Panc1 (cell line): ENCODE results near the gene SDK2. TPM values are rescaled to one million over a fixed set of nuclear protein-coding genes. Genes with fewer than 3 reads are reported as not detected.

ENCODE experiments used
- ATAC-seq: fragments of 200-7000 bp; cut with Tn5 transposase; 2 replicates; pipeline ENCODE4 v1.9.1; 2020; ENCODE audit warnings: mild to moderate bottlenecking, moderate library complexity
- BruUV-seq: library from RNA; stranded (reverse); fragments of 400-500 nt; replicated peaks from 2 replicates; lab custom pipeline; 2021; lab: Mats Ljungman, UMichigan
- CTCF ChIA-PET: fragments of 300-600 bp; sonication (Branson Sonifier 250); formaldehyde crosslinking; loops from one replicate; lab custom pipeline; 2022; ENCODE audit warnings: antibody characterized with exemption; lab: Charles Lee
- POLR2A ChIA-PET: fragments of 300-600 bp; sonication (Branson Sonifier 250); formaldehyde crosslinking; loops from one replicate; lab custom pipeline; 2022; ENCODE audit warnings: antibody characterized with exemption; lab: Charles Lee
- DNase-seq: peaks from one replicate; pipeline ENCODE4 v3.0.0-alpha.2; 2010; ENCODE audit warnings: low read depth, low spot score
- H3K27ac ChIP-seq: 2 replicates; pipeline ENCODE4 v1.5.1; 2011; ENCODE audit warnings: mild to moderate bottlenecking, low read length, inconsistent platforms
- H3K27me3 ChIP-seq: fragments of 200-500 bp; sonication (Bioruptor generic); 2 replicates; pipeline ENCODE4 v1.6.0; 2014; ENCODE audit warnings: low read length, inconsistent platforms; ENCODE audit not compliant: control insufficient read depth, insufficient read depth
- H3K36me3 ChIP-seq: fragments of 200-500 bp; sonication (Bioruptor generic); 2 replicates; pipeline ENCODE4 v1.5.1; 2014; ENCODE audit warnings: inconsistent platforms, mild to moderate bottlenecking, low read length, moderate library complexity; ENCODE audit not compliant: control insufficient read depth, insufficient read depth
- H3K4me1 ChIP-seq: 2 replicates; pipeline ENCODE4 v1.5.1; 2011; ENCODE audit warnings: inconsistent platforms, mild to moderate bottlenecking, low read length, moderate library complexity; ENCODE audit not compliant: control insufficient read depth, insufficient read depth
- H3K4me3 ChIP-seq, 2 experiments: 2 replicates each; pipeline ENCODE4 v1.5.1; 2011 to 2012; ENCODE audit warnings: low read depth in 2 of 2, low read length in 2 of 2, mild to moderate bottlenecking in 2 of 2, inconsistent platforms in 1 of 2, moderate library complexity in 1 of 2
- H3K9me3 ChIP-seq: fragments of 200-500 bp; sonication (Bioruptor generic); 2 replicates; pipeline ENCODE4 v1.5.1; 2014; ENCODE audit warnings: low read depth, mild to moderate bottlenecking, inconsistent platforms, low read length, moderate library complexity; ENCODE audit not compliant: control insufficient read depth, insufficient read depth
- POLR2AphosphoS5 ChIP-seq: IDR thresholded peaks from 2 replicates; pipeline ENCODE4 v1.6.1; 2012; ENCODE audit warnings: mild to moderate bottlenecking, low read depth, low read length, moderate library complexity
- SIN3A ChIP-seq: IDR thresholded peaks from 2 replicates; pipeline ENCODE4 v1.6.1; 2012; ENCODE audit warnings: low read depth, mild to moderate bottlenecking, low read length, moderate library complexity, borderline replicate concordance; ENCODE audit not compliant: insufficient read depth
- TCF7L2 ChIP-seq: IDR thresholded peaks from 2 replicates; pipeline ENCODE4 v1.6.1; 2011; ENCODE audit warnings: mild to moderate bottlenecking, low read depth, low read length, inconsistent platforms
- in situ Hi-C: cut with HindIII; loops from 2 replicates; pipeline ENCODE4 v1.10.0; 2016; ENCODE audit warnings: low sequenced_read_pairs, low pct_unique_long_range_greater_than_20kb
- intact Hi-C: fragments of 100-400 bp; cut with micrococcal nuclease; formaldehyde crosslinking; loops from one replicate; pipeline ENCODE4 v1.10.0; 2022; ENCODE audit not compliant: unreplicated experiment
- total RNA-seq: library from RNA; stranded (reverse); gene quantifications from one replicate; pipeline ENCODE4 v1.2.1, GENCODE V29; 2021; ENCODE audit not compliant: unreplicated experiment
- TF ChIP-seq, protein P1 (sequence below): fragments of 450-650 bp; IDR thresholded peaks from 2 replicates; pipeline ENCODE4 v1.5.1; 2017; ENCODE audit warnings: mild to moderate bottlenecking
- TF ChIP-seq, protein P2 (sequence below), 2 experiments: IDR thresholded peaks; 2 replicates each; pipeline ENCODE4 v1.6.1; 2011 to 2012; ENCODE audit warnings: low read depth in 2 of 2, control low read depth in 1 of 2, low read length in 1 of 2, mild to moderate bottlenecking in 1 of 2, moderate library complexity in 1 of 2; ENCODE audit not compliant: insufficient read depth in 1 of 2

SDK2 gene
- total RNA-seq, 1 experiment from 2014 or later: 0.41 TPM

DNA sequence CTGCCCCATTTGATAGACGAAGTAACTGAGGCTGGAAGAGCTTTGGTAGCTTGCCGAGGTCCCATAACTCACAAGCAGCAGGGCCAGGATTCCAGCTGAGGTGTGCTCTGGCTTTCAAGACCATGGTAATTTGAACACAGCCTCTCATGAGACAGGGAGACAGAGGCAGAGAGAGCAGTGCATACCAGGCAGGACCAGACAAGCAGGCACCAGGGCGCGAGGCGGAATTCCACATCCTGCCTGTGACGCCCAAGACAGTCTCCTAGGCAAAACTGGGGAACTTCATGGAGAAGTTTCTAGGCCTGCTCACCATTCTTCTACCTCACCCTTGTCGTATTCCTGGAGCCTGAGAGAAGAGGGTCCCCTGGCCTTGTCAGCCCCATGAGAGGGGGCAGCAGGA is 19.2 kb downstream of the SDK2 start:
- intact Hi-C loops: no loop called here
- no peak for DNase-seq
- ATAC-seq: no peak
- H3K36me3 ChIP-seq: no peaks in the 10 kb centered on the region
- ChIA-PET CTCF (no interaction called here), POLR2A (no interaction called here)
- no peaks in the 10 kb centered on the region for H3K27me3 ChIP-seq
- in situ Hi-C loops: no loop called here
- TF ChIP-seq, protein P1, sequence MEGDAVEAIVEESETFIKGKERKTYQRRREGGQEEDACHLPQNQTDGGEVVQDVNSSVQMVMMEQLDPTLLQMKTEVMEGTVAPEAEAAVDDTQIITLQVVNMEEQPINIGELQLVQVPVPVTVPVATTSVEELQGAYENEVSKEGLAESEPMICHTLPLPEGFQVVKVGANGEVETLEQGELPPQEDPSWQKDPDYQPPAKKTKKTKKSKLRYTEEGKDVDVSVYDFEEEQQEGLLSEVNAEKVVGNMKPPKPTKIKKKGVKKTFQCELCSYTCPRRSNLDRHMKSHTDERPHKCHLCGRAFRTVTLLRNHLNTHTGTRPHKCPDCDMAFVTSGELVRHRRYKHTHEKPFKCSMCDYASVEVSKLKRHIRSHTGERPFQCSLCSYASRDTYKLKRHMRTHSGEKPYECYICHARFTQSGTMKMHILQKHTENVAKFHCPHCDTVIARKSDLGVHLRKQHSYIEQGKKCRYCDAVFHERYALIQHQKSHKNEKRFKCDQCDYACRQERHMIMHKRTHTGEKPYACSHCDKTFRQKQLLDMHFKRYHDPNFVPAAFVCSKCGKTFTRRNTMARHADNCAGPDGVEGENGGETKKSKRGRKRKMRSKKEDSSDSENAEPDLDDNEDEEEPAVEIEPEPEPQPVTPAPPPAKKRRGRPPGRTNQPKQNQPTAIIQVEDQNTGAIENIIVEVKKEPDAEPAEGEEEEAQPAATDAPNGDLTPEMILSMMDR: no peak
- TF ChIP-seq, protein P2, sequence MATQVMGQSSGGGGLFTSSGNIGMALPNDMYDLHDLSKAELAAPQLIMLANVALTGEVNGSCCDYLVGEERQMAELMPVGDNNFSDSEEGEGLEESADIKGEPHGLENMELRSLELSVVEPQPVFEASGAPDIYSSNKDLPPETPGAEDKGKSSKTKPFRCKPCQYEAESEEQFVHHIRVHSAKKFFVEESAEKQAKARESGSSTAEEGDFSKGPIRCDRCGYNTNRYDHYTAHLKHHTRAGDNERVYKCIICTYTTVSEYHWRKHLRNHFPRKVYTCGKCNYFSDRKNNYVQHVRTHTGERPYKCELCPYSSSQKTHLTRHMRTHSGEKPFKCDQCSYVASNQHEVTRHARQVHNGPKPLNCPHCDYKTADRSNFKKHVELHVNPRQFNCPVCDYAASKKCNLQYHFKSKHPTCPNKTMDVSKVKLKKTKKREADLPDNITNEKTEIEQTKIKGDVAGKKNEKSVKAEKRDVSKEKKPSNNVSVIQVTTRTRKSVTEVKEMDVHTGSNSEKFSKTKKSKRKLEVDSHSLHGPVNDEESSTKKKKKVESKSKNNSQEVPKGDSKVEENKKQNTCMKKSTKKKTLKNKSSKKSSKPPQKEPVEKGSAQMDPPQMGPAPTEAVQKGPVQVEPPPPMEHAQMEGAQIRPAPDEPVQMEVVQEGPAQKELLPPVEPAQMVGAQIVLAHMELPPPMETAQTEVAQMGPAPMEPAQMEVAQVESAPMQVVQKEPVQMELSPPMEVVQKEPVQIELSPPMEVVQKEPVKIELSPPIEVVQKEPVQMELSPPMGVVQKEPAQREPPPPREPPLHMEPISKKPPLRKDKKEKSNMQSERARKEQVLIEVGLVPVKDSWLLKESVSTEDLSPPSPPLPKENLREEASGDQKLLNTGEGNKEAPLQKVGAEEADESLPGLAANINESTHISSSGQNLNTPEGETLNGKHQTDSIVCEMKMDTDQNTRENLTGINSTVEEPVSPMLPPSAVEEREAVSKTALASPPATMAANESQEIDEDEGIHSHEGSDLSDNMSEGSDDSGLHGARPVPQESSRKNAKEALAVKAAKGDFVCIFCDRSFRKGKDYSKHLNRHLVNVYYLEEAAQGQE (IDR thresholded peaks at IDR 0.05; ENCODE audit: insufficient read depth in 1 of 2, low read depth in 2 of 2, low read length in 1 of 2): no peak
- TF ChIP-seq SIN3A (no peak), TCF7L2 (no peak), POLR2AphosphoS5 (no peak)
- H3K4me1 ChIP-seq: no peaks in the 10 kb centered on the region
- no peak overlapping the region for H3K27ac ChIP-seq
- no peaks in the 10 kb centered on the region for H3K9me3 ChIP-seq
- H3K4me3 ChIP-seq: no peak overlapping the region
- no TSS peak for BruUV-seq

DNA sequence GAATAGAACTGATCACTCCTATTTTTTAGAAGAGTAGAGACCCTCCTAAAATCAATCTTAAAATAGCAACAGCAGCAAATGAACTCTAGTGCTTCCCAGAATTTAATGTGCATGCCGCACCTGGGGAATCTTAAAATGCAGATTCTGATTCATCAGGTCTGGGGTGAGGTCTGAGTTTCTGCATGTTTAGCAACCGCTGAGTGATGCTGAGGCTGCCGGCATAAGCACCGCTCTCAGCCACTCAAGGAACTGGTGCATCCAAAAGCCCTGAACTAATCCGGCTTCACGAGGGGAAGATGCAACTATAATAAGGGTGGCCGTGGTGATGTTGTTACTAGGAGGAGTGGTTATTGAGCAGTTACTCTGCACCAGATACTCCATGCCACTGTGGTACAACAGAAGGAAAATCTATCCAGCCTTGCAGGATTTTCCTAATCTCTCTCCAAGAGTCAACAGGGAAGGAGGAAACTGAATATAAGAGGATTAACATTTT is 19.7 kb downstream of the SDK2 start:
- ChIA-PET CTCF (no interaction called here), POLR2A (no interaction called here)
- Histone ChIP-seq H3K36me3 (no peaks in the 10 kb centered on the region), H3K4me1 (no peaks in the 10 kb centered on the region), H3K4me3 (no peak overlapping the region), H3K27ac (no peak overlapping the region), H3K9me3 (no peaks in the 10 kb centered on the region), H3K27me3 (no peaks in the 10 kb centered on the region)
- in situ Hi-C loops (no loop called here), intact Hi-C loops (no loop called here)
- BruUV-seq: no TSS peak
- ATAC-seq: no peak
- DNase-seq: no peak
- TF ChIP-seq, protein P1: no peak
- no peak for TF ChIP-seq POLR2AphosphoS5
- no peak for TF ChIP-seq SIN3A
- no peak for TF ChIP-seq TCF7L2
- TF ChIP-seq, protein P2 (IDR thresholded peaks at IDR 0.05; ENCODE audit: insufficient read depth in 1 of 2, low read depth in 2 of 2, low read length in 1 of 2): no peak
